Mucosa of rectum (tissue), 2 donors: ENCODE data around the gene SLC6A7.

Experiments
- H3K27ac ChIP-seq, 2 donors: one replicate each; pipeline ENCODE4 v1.7.0; 2013; ENCODE audit warnings: inconsistent platforms in 2 of 2, low read depth in 2 of 2, low read length in 2 of 2
- H3K27me3 ChIP-seq, 2 donors: one replicate each; pipeline ENCODE4 v1.7.0; 2013; ENCODE audit warnings: low read length in 2 of 2; ENCODE audit not compliant: control insufficient read depth in 2 of 2, insufficient read depth in 2 of 2
- H3K36me3 ChIP-seq, 2 donors: one replicate each; pipeline ENCODE4 v1.7.0; 2013; ENCODE audit warnings: low read length in 2 of 2; ENCODE audit not compliant: control insufficient read depth in 2 of 2, insufficient read depth in 2 of 2
- H3K4me1 ChIP-seq, 2 donors: one replicate each; pipeline ENCODE4 v1.7.0; 2013; ENCODE audit warnings: low read length in 2 of 2, mild to moderate bottlenecking in 1 of 2; ENCODE audit not compliant: control insufficient read depth in 2 of 2, insufficient read depth in 2 of 2
- H3K4me3 ChIP-seq, 2 donors: one replicate each; pipeline ENCODE4 v1.7.0; 2013; ENCODE audit warnings: low read length in 2 of 2
- H3K9ac ChIP-seq, 2 donors: one replicate each; pipeline ENCODE4 v1.7.0; 2013; ENCODE audit warnings: low read length in 2 of 2, low read depth in 1 of 2, mild to moderate bottlenecking in 1 of 2
- H3K9me3 ChIP-seq, 2 donors: one replicate each; pipeline ENCODE4 v1.7.0; 2013; ENCODE audit warnings: low read length in 2 of 2; ENCODE audit not compliant: control insufficient read depth in 2 of 2
- donor health status: healthy.
- donor health status: Normal muscosa, but diverticular disease.

SLC6A7 gene

DNA sequence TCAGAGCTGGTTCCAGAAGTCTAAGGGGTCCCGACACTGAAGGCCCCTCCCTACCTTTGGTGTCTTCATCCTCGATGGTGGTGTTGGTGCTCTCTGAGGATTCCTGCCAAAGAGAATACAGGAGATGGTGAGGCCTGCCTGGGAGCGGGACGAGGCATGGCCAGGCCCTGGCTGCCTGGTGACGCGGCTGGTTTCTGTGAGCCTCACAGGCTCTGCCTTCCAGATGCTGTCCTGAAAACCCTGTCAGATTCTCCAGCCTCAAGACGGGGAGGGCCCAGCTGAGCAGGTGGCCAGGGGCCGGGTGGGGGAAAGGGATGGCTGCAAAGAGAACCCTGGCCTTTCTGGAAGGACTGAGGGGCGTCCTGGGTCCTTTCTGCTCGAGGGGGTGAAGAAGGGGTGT lies 48.8 kb downstream of the SLC6A7 start:
- H3K27ac ChIP-seq, result no peak overlapping the region
- no peak overlapping the region for H3K9ac ChIP-seq
- no peaks in the 10 kb centered on the region for H3K9me3 ChIP-seq
- no peak overlapping the region for H3K4me3 ChIP-seq
- no peaks in the 10 kb centered on the region for H3K27me3 ChIP-seq
- H3K36me3 ChIP-seq, result no peaks in the 10 kb centered on the region
- no peaks in the 10 kb centered on the region for H3K4me1 ChIP-seq

DNA sequence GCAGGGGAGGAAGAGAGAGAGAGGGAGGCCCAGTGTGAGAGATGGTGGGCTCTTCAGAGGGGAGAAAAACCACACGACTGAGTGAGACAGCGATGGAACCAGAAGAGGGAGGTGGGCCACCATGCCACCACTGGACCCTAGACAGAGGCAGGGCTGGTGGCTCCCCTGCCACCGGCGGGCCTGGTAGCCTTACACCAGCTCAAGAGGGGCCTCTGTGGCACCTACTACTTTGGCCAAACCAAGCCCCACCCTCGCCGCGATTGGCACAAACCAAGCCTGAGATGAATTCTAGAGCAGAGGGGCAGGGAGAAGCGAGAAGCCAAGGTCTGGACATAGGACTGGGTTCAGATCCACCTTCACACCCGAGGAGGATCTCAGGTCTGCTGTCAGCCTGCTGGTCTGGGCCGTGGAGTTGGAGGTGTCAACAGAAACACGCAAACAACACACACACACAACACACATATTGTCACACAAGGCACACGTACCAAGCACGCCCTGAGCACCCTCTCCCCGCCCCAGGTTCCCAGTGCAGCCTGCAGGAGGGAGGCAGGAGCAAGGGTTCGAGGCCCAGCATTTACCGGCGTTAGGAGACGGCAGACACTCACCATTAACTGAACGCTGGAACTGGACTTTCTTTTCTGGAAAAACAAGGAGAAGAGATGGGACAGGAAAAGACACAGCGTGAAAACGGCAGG lies 49.4 kb downstream of the SLC6A7 start:
- Histone ChIP-seq H3K4me3 (no peak overlapping the region), H3K27me3 (no peaks in the 10 kb centered on the region), H3K4me1 (no peaks in the 10 kb centered on the region), H3K9me3 (no peaks in the 10 kb centered on the region), H3K36me3 (no peaks in the 10 kb centered on the region), H3K27ac (no peak overlapping the region), H3K9ac (no peak overlapping the region)

DNA sequence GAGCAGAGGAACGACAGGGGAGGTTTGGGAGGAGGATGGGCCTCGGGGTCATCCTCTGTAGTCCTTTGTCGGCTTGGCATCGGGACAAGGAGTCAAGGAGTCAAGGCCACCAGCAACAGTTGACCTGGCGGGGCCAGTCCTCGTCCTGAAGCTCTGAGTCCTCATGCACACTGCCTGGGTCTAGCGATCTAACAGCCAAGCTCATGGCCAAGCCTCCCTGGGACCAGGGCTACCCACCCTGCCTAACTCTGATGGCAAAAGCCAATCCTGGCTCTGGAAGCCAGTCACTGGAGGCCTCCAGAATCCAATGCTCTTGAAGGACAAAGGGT lies 49.9 kb downstream of the SLC6A7 start:
- H3K27ac ChIP-seq, result no peak overlapping the region
- no peaks in the 10 kb centered on the region for H3K9me3 ChIP-seq
- H3K36me3 ChIP-seq, result no peaks in the 10 kb centered on the region
- H3K9ac ChIP-seq, result no peak overlapping the region
- H3K4me1 ChIP-seq, result no peaks in the 10 kb centered on the region
- H3K4me3 ChIP-seq, result no peak overlapping the region
- no peaks in the 10 kb centered on the region for H3K27me3 ChIP-seq

DNA sequence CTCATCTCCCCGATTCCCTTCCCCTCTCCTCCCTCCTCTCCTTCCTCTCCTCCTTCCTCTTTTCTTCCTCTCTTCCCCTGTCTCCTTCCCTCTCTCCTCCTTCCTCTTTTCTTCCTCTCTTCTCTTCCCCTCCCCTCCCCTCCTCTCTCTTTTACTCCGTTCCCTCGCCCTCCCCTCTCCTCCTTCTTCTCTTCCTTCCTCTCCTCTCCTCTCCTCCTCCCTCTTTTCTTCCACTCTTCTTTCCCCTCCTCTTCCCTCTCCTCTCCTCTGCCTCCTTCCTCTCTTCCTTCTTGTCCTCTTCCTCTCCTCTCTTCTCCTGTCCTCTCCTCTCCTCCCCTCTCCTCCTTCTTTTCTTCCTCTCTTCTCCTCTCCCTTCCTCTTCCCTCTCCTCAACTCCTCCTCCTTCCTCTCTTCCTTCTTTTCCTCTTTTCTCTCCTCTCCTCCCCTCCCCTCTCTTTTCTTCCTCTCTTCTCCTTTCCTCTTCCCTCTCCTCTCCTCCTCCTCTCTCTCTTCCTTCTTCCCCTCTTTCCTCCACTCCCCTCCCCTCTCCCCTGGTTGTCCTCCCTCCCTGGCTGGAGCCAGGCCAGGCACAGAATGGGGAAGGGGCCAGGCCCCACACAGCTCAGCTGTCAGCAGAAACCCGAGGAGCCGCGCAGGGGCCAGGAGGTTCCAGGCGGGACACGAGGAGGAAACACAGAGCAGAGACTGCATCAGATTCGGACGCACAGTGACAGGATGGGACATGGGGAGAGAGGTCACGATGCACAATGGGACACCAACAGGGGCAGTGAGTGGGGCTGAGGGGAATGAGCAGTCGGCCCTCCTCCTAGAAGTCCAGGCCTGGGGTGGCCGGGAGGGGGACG lies 51.7 kb downstream of the SLC6A7 start:
- no peaks in the 10 kb centered on the region for H3K4me1 ChIP-seq
- no peaks in the 10 kb centered on the region for H3K36me3 ChIP-seq
- no peak overlapping the region for H3K4me3 ChIP-seq
- no peaks in the 10 kb centered on the region for H3K27me3 ChIP-seq
- H3K9ac ChIP-seq, result no peak overlapping the region
- H3K27ac ChIP-seq, result no peak overlapping the region
- H3K9me3 ChIP-seq, result no peaks in the 10 kb centered on the region

DNA sequence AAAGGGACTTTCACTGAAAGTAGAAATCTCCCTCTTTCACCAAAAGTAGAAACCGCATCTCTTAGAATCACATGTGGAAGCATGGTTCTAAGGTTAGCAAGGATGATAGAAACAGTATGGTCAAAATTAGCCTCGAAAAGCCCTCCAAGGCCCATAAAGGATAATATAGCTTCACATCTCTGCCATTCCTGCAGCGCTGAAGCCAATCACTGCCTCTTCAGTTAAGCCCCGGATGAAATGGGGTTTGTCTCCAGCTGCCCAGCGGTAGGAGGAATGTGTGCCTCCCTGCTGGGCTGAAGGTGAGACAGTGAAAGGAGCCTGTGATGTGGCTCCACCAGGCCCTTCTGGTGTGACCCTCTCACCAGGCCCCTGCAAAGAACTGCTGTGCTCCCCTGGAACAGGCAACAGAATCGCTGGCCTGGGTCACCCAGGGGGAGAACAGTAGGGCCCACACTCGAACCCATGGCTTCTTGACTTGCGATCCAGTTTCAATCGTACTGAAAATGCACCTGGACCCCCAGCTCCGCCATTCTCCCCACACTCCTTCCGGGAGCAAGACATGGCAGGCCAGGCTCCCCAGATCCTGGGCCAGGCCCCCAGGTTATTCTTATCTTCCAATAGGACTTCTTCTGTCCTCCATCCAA lies 52.5 kb downstream of the SLC6A7 start:
- Histone ChIP-seq H3K27me3 (no peaks in the 10 kb centered on the region), H3K36me3 (no peaks in the 10 kb centered on the region), H3K4me3 (no peak overlapping the region), H3K9ac (no peak overlapping the region), H3K27ac (no peak overlapping the region), H3K4me1 (no peaks in the 10 kb centered on the region), H3K9me3 (no peaks in the 10 kb centered on the region)

DNA sequence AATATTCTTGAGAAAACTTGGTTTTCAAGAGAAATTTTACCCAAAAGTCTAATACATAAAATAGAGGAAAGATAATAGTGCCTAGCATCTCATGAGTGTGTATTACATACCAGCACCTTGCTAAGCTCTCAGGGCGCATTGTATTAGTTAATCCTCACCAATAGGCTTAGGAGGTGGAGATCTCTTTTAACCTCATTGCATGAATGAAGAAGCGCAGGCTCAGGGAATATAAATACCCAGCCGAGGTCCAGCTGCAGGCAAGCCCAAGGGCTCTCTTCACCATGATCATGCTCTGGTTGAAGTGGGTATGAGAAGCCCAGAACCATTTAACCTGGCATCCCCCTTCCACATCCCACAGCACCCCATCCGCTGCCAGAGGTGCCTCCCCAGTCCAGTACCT lies 53.7 kb downstream of the SLC6A7 start:
- Histone ChIP-seq H3K9ac (no peak overlapping the region), H3K36me3 (no peaks in the 10 kb centered on the region), H3K27me3 (no peaks in the 10 kb centered on the region), H3K27ac (no peak overlapping the region), H3K4me3 (no peak overlapping the region), H3K4me1 (no peaks in the 10 kb centered on the region), H3K9me3 (no peaks in the 10 kb centered on the region)

DNA sequence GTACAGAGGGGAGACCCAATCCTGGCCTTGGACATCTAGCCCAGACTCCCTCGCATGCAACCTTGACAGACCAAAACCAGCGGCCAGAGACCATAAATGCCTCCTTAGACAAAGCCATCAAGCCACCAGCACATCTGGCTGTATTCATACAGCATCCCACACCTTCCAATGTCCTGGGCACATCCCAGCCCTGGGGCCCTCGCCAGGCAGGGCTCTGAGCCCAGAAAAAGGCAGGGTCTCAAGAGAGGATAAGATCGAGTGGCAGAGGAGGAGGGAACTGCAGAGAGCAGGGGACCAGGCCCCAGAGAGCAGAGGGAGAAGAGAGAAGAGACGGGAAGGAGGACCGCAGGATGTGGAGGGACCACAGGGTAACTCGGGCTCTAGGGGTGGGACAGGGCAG lies 54.3 kb downstream of the SLC6A7 start:
- H3K36me3 ChIP-seq, result no peaks in the 10 kb centered on the region
- H3K9ac ChIP-seq, result no peak overlapping the region
- H3K4me3 ChIP-seq, result no peak overlapping the region
- H3K9me3 ChIP-seq, result no peaks in the 10 kb centered on the region
- H3K27ac ChIP-seq, result no peak overlapping the region
- H3K27me3 ChIP-seq, result no peaks in the 10 kb centered on the region
- no peaks in the 10 kb centered on the region for H3K4me1 ChIP-seq

DNA sequence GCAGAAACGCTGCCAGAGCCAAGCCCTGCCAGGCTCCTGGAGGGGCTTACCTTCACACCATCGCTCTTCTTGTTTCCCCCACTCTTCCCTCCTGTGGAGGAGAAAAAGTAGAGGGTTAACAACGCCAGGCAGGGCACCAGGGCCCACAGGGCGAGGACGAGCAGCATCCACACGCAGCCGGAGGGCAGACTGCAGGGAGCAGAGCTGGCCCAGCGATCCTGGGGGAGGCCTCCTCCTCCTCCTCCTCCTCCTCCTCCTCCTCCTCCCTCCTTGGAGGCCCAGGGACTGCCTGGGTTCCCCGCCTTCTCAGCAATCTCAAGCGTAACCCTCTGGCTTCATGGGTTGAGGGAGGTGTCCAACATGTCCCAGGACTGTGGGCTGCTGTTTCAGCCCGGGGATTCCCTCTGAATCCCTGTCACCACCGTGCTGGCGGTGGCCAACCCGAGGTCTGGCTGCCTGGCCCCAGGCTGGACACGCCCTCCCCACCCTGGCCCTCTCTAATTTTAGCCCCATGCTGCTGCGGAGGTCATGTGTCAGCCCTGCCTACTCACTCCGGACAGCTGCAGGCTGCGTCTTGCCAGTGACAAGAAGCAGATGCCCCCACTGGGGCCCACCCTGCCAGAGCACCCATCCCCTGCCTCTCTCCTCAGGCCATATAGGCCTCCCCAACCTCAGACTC lies 55.4 kb downstream of the SLC6A7 start:
- Histone ChIP-seq H3K9me3 (no peaks in the 10 kb centered on the region), H3K27me3 (no peaks in the 10 kb centered on the region), H3K36me3 (no peaks in the 10 kb centered on the region), H3K4me3 (no peak overlapping the region), H3K27ac (no peak overlapping the region), H3K4me1 (no peaks in the 10 kb centered on the region), H3K9ac (no peak overlapping the region)

DNA sequence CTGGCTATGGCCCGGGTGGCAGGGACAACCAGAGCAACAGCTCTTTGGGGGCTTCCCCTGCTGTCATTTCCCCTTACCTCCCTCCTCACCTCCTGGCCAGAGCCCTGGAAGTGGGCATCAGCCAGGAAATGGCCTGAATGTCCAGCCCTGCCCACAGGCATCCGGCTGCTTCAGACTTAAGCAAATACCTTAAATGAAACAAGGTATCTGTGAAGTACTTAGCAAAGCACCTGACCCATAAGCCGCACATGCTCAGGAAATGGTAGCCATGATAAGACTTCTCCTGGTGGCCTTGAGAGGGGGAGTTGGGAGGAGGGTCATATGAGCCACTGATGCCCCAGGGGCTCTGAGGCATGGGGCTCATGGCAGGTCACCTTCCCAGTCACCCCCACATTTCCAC lies 55.9 kb downstream of the SLC6A7 start:
- H3K27me3 ChIP-seq, result no peaks in the 10 kb centered on the region
- no peaks in the 10 kb centered on the region for H3K36me3 ChIP-seq
- no peak overlapping the region for H3K4me3 ChIP-seq
- H3K9me3 ChIP-seq, result no peaks in the 10 kb centered on the region
- H3K27ac ChIP-seq, result no peak overlapping the region
- no peaks in the 10 kb centered on the region for H3K4me1 ChIP-seq
- H3K9ac ChIP-seq, result no peak overlapping the region

DNA sequence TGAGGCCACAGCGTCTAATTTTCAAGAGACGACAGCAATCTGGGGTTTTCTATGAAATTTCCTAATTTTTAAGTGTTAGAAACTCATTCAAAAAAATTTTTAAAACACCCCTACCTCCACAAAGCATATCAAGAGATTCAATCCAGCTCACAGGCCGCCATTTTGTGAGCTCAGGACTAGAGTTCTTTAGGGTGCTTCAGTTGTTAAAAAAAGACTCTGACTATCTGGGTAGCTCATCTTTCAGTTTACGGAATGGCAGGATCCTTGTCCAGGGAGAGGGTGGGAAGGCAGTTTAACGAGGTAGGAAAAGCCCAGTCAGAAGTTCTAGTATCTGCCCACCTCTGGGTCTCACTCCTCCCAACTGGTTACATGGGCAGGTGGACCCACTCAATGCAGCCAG lies 56.6 kb downstream of the SLC6A7 start:
- Histone ChIP-seq H3K4me3 (no peak overlapping the region), H3K9ac (no peak overlapping the region), H3K36me3 (no peaks in the 10 kb centered on the region), H3K9me3 (no peaks in the 10 kb centered on the region), H3K27ac (no peak overlapping the region), H3K27me3 (no peaks in the 10 kb centered on the region), H3K4me1 (no peaks in the 10 kb centered on the region)
